PC-3 (cell line): ENCODE data around the gene CERS6.

Experiments
- CTCF ChIP-seq: fragments of 300-600 bp; sonication (generic); conservative IDR thresholded peaks from 2 replicates; pipeline ENCODE4 v1.5.1; 2017; ENCODE audit warnings: antibody characterized with exemption, low read depth, mild to moderate bottlenecking, low read length
- EZH2 ChIP-seq: fragments of 300-600 bp; sonication (generic); IDR thresholded peaks from one replicate; pipeline ENCODE4 v1.6.1; 2017; ENCODE audit warnings: antibody characterized with exemption, mild to moderate bottlenecking, low read length; ENCODE audit not compliant: unreplicated experiment
- EZH2phosphoT487 ChIP-seq: fragments of 300-600 bp; sonication (generic); IDR thresholded peaks from 2 replicates; pipeline ENCODE4 v1.6.1; 2018; ENCODE audit warnings: mild to moderate bottlenecking, antibody characterized with exemption, low read length, borderline replicate concordance

GRCh38 chr2:168596881-168597655 is 141.0 kb downstream of the CERS6 start:
- no peak for TF ChIP-seq CTCF
- no peak for TF ChIP-seq EZH2phosphoT487
- TF ChIP-seq EZH2, result no peak
